Activated CD4-positive, CD25-positive, alpha-beta regulatory T cell treated with anti-CD3 and anti-CD28 coated beads, Interleukin-2, amount 50 U/mL, for 16 hours (primary cell): ENCODE measurements around the gene DRGX.

Experiments
- DNase-seq: peaks from one replicate; pipeline ENCODE4 v3.0.0-alpha.2; 2020; ENCODE audit warnings: low read depth, low spot score

The DRGX gene

DNA sequence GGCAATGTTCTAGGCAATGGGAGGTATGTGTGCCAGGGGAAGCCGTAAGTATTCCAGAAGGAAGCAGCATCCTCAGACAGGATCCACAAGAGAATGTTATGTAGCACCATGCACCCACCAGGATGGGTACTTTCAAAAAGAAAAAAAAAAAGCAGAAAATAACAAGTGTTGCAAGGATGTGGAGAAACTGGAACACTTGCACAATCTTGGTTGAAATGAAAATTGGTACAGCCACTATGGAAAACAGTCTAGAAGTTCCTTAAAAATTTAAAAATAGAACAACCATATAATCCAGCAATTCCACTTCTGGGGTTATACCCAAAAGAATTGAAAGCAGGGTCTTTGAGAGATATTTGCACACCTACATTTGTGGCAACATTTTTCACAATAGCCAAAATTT is 76.7 kb downstream of the DRGX start:
- DNase-seq: no peak

DNA sequence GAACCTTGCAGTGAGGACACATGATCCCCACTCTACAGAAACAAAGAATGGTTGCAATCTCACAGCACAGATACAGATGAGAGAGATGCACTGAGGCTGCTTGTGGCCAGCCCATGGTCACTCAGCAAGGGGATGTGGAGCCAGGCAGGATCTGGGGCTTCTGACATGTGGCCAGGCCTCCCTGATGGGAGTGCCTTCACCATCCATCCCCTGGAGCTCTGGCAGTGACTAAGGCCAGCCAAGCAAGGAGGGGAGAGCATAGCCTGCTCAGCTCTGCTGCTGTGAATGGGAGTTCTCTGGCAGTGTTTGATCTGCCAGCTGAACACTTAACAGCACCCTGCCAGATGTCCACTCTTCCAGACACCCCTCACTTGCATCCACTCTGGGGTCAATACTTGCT is 77.1 kb downstream of the DRGX start:
- no peak for DNase-seq

DNA sequence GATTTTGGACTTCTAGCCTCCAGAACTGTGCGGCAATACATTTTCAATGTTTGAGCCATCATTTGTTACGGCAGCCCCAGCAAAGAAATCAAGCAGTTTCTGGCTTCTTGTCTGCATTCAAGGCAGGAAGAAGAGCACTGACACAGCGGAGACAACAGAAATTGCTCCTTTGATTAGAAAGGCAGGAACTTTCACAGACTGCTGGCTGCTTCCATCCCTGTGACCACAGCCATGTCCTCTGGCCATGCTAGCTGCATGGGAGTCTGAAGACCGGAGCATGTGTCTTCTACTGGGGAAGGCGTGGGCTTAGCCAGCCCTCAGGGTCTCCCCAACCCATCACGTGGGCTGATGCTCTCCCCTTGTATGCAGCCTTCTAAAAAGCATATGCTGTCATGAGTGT is 77.9 kb downstream of the DRGX start:
- no peak for DNase-seq

DNA sequence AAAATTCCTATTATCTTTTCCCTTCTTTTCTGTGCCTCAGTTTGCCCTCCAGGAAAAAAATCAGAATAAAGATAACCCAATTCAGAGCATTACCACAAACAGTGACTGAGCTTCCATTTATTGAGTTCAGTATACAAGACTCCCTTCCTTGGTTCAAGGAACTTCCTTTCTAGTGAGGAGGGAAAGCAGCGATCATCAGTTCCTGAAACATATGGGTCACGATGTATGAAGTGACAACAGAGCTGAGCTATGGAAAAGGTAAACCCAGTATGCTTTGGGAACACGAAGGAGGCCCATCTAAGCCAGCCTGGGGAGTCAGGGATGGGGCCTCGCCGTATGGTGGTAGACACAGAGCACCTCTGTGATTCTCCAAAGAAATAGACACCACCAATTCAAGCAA is 81.1 kb downstream of the DRGX start:
- DNase-seq: no peak
